Measurements from ENCODE around the gene EFNB1. TPM values are rescaled to one million over a fixed set of nuclear protein-coding genes. Genes with fewer than 3 reads are reported as not detected.

Gene EFNB1
- total RNA-seq, 1 donor from 2014 or later, result 7.3 TPM

DNA sequence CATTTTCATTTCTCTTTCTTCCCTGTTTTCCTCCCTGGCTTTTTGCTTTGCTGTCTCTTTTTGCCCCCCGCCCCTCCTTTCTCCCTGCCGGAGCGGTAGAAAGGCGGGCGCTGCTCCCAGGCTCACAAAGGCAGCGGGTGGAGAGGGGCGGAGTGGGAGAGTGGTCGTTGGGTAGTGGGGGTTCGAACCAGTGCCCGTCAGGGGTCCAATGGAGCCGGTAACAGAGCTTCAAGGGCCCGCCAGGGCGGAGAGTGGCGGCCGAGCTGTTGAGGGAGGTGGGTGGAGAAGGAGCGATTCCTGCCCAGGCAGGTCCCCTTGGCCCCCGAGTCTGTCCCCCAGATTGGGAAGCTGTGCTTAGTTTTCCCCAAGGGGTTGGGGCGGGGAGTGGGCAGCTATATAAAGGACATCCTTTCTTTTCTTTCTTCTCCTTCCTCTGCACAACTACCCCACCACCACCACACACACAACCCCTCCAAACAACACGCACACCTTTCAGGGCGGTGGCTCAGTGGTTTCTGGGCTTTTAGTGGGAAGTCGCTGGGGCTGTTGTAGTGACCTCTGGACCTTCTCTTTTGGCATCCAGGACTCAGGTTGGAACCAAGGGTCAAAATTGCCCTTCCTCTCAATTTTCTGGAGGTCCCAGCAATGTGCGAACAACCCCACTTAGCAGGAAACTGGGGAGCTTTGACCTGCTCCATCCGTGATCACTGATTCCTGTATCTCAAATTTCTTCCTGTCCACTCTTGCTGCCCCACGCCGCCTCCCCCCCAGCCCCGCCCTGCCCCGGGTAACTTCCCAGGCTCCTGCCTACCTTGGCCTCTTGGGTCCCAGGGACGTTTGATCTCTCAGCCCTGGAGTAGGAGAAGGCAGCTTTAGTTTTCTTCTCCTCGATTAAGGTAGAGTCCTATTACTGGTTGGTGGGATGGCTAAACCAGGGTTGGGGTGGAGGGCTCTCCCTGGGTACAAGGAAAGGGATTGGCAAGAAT lies 1.9 kb downstream of the EFNB1 start:
- Mint-ChIP-seq H3K4me3 (peak overlapping the region; percentile 80), H3K27ac (no peak overlapping the region)
- intact Hi-C loops (cut with micrococcal nuclease), result no loop called here

DNA sequence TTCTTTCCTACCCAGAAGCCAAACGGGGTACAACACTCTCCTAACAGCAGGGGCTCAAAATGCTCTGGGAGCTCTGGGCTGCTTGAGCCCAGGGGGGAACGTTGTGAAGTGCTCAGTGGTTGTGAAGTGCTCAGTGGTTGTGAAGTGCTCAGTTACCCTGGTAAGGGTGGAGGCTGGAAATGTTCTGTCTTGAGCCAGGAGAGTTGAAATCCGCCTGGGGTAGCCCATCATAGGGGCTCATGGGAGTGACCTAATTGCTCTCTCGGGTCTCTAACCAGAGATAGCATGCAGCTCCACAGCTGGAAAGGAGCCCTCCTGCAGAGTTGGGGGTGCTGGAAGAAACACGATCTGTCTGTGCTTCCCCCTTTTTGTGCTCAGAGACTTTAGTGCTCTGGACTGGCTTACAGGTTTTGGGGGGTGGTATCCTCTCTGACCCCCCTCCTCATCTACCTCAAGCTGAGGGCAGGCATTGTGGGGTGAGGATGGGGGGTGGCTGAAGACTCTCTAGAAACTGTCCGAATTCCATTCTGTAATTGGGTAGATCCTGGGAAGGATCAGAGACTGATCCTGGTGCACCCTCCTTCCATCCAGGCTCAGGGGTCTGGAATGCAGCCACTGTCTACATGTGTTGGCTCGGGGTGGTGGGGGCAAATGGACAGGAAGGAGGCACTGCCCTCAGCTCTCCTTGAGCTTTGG lies 2.7 kb downstream of the EFNB1 start:
- H3K27ac Mint-ChIP-seq, result no peak overlapping the region
- peak overlapping the region; percentile 57 for H3K4me3 Mint-ChIP-seq
- H3K27me3 Mint-ChIP-seq (ENCODE audit: insufficient read depth), result peaks cover 15% of the 10 kb centered on the region
- DNase-seq (ENCODE audit: low spot score), result no peak
- intact Hi-C loops (cut with micrococcal nuclease), result no loop called here
- H3K4me1 Mint-ChIP-seq (ENCODE audit: low read depth), result peaks cover 18% of the 10 kb centered on the region
- no peaks in the 10 kb centered on the region for H3K9me3 Mint-ChIP-seq
- H3K36me3 Mint-ChIP-seq (ENCODE audit: low read depth), result no peaks in the 10 kb centered on the region

More for the DNA sequence above, 1.9 kb downstream of the EFNB1 start:
- H3K9me3 Mint-ChIP-seq, result no peaks in the 10 kb centered on the region
- DNase-seq (ENCODE audit: low spot score), result no peak
- H3K4me1 Mint-ChIP-seq (ENCODE audit: low read depth), result peaks cover 19% of the 10 kb centered on the region
- H3K36me3 Mint-ChIP-seq (ENCODE audit: low read depth), result no peaks in the 10 kb centered on the region
- H3K27me3 Mint-ChIP-seq (ENCODE audit: insufficient read depth), result peaks cover 15% of the 10 kb centered on the region

DNA sequence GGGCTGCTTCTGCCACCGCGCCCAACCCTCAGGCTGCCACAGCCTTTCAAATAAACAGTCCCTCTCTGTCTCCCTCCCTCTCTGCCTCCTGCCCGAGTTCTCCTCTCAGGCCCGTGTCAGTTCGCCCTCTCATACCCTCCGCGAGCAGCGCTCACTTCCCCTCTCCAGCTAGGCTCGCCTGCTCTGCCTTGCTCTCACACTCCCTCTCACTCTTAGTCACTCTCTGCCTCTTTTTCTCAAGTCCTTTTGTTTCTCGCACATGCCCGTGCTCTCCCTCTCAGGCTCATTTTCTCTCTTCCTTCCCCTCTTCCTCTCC lies 3.2 kb downstream of the EFNB1 start:
- Mint-ChIP-seq H3K27ac (no peak overlapping the region), H3K27me3 (ENCODE audit: insufficient read depth) (peaks cover 15% of the 10 kb centered on the region), H3K4me1 (ENCODE audit: low read depth) (peaks cover 18% of the 10 kb centered on the region), H3K36me3 (ENCODE audit: low read depth) (no peaks in the 10 kb centered on the region), H3K9me3 (no peaks in the 10 kb centered on the region), H3K4me3 (peak overlapping the region; percentile 33)
- intact Hi-C loops (cut with micrococcal nuclease), result no loop called here
- DNase-seq (ENCODE audit: low spot score), result no peak

DNA sequence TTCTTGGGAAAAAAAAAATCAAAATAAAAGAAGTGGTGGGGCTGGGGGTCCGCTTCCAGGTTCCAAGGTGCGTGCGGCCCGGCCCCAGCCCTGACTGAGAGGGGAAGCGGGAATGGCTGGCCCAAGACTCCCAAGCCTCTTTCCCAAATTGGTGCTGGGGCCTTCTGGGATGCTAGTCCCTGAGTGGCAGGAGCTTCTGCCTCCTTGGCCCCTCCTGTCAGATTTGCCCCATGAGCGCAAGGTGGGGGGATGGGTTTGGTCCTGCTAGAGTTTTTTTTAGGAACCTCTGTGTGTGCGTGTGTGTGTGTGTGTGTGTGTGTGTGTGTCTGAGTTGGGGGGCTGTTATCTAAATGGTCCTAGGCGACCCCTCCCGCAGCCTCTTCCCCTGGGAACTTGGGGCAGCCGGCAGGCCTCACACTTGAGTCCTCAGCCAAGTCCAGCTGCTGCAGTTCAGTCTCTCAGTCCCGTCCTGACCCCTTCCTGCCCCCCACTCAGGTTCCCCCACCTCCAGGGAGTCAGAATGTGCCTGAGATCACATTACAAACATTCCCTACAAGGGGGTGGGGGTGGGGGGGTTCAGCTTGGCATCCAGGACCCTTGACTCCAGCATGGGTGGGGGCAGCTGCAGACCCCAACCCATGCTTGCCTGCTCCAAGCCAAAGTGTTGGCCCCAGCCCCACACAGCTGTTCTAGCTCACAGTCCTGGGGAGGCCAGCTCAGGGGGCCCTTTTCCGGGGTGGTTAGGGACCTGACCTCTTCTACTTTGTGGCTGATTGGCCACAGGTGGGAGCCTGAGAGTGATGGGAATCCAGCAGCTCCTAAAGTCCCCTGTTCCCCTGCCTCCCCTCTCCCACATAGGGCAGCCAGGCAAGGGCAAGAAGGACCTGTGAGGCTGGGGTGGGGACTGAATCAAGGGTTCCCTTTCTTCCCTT lies 4.0 kb downstream of the EFNB1 start:
- no peak for DNase-seq (ENCODE audit: low spot score)
- intact Hi-C loops (cut with micrococcal nuclease), result no loop called here
- Mint-ChIP-seq H3K4me3 (no peak overlapping the region), H3K27ac (no peak overlapping the region), H3K36me3 (ENCODE audit: low read depth) (no peaks in the 10 kb centered on the region), H3K27me3 (ENCODE audit: insufficient read depth) (peaks cover 15% of the 10 kb centered on the region), H3K9me3 (no peaks in the 10 kb centered on the region), H3K4me1 (ENCODE audit: low read depth) (peaks cover 16% of the 10 kb centered on the region)

DNA sequence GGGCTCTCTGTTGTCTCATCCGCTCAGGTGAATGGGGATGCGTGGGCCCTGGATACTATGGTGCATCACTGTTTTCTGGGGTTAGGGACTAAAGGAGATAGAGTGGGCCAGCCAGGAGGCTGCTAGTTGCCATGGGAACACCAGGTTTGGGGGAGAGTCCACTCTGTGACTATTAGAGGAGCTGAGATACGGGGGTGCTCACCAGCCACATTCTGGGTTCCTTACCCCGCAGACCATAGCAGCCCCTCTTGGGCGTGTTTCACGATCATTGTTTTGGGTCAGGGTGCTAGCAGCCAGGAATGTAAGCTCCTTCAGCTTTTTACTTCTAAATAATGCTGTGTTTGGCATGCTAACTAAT lies 4.6 kb downstream of the EFNB1 start:
- no peak overlapping the region for H3K4me3 Mint-ChIP-seq
- intact Hi-C loops (cut with micrococcal nuclease), result no loop called here

DNA sequence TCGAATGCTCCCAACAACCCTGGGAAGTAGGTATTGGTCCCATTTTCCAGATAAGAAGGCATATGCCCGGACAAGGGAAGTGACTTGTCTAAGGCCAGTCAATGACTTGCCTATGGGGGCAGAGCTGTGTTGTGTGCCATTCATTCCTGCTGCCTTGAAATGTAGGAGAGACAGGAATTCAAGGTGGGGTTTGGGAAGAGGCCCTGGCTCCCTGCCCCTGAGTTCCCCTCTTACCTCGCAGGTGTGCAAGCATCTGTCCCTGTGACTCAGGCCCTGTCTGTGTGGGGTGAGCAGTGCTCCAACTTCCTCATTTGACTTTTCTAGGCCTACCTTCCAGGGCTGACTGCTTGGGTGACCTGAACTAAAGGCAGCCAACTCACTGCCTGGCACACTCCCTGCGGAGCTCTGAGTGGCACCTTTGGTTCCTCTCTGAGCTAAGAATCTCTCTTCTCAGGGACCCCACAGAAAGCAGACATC lies 5.1 kb downstream of the EFNB1 start:
- no peak overlapping the region for H3K27ac Mint-ChIP-seq
- no peaks in the 10 kb centered on the region for H3K9me3 Mint-ChIP-seq
- H3K4me3 Mint-ChIP-seq, result no peak overlapping the region
- intact Hi-C loops (cut with micrococcal nuclease), result no loop called here
- peaks cover 6% of the 10 kb centered on the region for H3K4me1 Mint-ChIP-seq (ENCODE audit: low read depth)
- DNase-seq (ENCODE audit: low spot score), result no peak
- no peaks in the 10 kb centered on the region for H3K36me3 Mint-ChIP-seq (ENCODE audit: low read depth)
- H3K27me3 Mint-ChIP-seq (ENCODE audit: insufficient read depth), result peaks cover 11% of the 10 kb centered on the region

More for the DNA sequence above, 4.6 kb downstream of the EFNB1 start:
- no peak overlapping the region for H3K27ac Mint-ChIP-seq
- peaks cover 15% of the 10 kb centered on the region for H3K27me3 Mint-ChIP-seq (ENCODE audit: insufficient read depth)
- H3K36me3 Mint-ChIP-seq (ENCODE audit: low read depth), result no peaks in the 10 kb centered on the region
- no peaks in the 10 kb centered on the region for H3K9me3 Mint-ChIP-seq
- H3K4me1 Mint-ChIP-seq (ENCODE audit: low read depth), result peaks cover 10% of the 10 kb centered on the region
- no peak for DNase-seq (ENCODE audit: low spot score)

DNA sequence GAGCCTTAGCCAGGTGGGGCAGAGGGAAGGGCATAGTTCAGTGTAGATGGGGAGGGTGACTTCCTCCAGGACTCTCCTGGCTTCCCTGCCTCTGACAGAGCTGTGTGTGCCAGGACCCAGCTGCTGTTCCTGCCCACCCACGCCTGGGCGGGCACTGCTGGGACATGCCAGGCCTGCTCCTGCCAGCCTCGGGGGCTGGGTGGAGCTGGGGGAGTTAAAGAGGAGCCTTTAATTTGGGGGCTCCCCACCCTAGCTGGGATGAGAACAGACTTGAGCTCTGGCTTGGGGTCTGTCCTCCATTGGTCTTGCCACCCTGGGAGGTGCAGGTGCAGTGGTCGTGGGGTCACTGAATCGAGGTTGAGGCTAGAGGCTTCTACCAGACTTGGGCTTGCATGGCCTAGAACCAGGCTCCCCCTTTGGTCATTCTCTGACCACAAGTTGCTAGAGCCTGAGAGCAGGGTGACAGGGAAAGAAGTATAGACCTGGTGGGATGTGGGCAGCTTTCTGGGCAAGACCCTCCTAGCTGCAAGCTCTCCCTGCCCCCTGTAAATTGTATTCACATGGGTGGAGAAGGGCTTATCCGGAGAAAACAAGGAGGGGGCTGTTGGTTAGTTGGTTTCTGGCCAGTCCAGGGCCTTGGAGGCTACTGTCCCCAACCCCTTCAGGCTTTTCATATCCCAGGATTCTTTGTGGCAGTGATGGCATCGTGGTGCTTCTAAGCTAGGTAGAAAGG lies 5.7 kb downstream of the EFNB1 start:
- H3K9me3 Mint-ChIP-seq, result no peaks in the 10 kb centered on the region
- no peak overlapping the region for H3K27ac Mint-ChIP-seq
- intact Hi-C loops (cut with micrococcal nuclease), result no loop called here
- no peak for DNase-seq (ENCODE audit: low spot score)
- H3K4me3 Mint-ChIP-seq, result no peak overlapping the region
- no peaks in the 10 kb centered on the region for H3K36me3 Mint-ChIP-seq (ENCODE audit: low read depth)
- peaks cover 11% of the 10 kb centered on the region for H3K27me3 Mint-ChIP-seq (ENCODE audit: insufficient read depth)
- peaks cover 6% of the 10 kb centered on the region for H3K4me1 Mint-ChIP-seq (ENCODE audit: low read depth)

DNA sequence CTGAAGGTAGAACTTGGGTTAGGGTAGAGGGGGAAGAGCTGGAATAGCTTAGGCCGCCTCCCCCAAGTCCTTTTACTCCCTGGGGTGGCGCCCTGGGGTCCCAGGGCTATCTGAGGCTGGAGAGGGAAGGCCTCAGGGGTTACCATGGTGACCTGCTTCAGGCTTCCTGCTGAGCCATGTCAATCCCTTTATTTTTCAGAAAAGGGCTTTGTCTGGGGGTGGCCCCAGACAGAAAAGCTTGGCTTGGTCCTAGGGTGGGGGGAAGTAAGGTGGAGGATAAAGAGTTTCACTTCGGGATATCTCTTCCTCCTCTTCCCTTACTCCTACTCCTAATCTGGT lies 6.3 kb downstream of the EFNB1 start:
- H3K9me3 Mint-ChIP-seq, result no peaks in the 10 kb centered on the region
- H3K27me3 Mint-ChIP-seq (ENCODE audit: insufficient read depth), result peaks cover 11% of the 10 kb centered on the region
- no peak overlapping the region for H3K27ac Mint-ChIP-seq
- no peak overlapping the region for H3K4me3 Mint-ChIP-seq
- intact Hi-C loops (cut with micrococcal nuclease), result no loop called here
- no peak for DNase-seq (ENCODE audit: low spot score)
- H3K4me1 Mint-ChIP-seq (ENCODE audit: low read depth), result peaks cover 6% of the 10 kb centered on the region
- H3K36me3 Mint-ChIP-seq (ENCODE audit: low read depth), result no peaks in the 10 kb centered on the region

DNA sequence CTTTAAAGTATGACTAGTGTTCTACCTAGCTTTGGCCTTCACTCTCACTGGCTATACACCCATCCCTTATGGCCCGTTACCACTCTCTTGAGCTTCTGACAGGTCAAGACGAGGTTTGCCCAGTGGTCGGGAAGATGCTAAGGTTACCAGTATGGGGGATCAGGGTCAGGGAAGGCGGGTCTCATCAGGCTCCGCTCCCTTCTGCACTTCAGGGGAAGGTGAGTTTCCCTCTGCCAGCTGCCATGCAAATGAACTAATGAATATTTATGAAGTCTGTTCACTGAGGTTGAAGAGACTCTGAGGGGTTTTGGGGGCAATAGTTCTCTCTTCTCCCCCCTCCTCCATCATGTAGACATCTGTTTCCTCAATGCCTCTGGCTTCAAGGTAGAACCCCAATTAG lies 6.6 kb downstream of the EFNB1 start:
- H3K27me3 Mint-ChIP-seq (ENCODE audit: insufficient read depth), result peaks cover 8% of the 10 kb centered on the region
- intact Hi-C loops (cut with micrococcal nuclease), result no loop called here
- H3K27ac Mint-ChIP-seq, result no peak overlapping the region
- no peaks in the 10 kb centered on the region for H3K9me3 Mint-ChIP-seq
- no peaks in the 10 kb centered on the region for H3K36me3 Mint-ChIP-seq (ENCODE audit: low read depth)
- DNase-seq (ENCODE audit: low spot score), result no peak
- H3K4me3 Mint-ChIP-seq, result no peak overlapping the region
- peaks cover 6% of the 10 kb centered on the region for H3K4me1 Mint-ChIP-seq (ENCODE audit: low read depth)

DNA sequence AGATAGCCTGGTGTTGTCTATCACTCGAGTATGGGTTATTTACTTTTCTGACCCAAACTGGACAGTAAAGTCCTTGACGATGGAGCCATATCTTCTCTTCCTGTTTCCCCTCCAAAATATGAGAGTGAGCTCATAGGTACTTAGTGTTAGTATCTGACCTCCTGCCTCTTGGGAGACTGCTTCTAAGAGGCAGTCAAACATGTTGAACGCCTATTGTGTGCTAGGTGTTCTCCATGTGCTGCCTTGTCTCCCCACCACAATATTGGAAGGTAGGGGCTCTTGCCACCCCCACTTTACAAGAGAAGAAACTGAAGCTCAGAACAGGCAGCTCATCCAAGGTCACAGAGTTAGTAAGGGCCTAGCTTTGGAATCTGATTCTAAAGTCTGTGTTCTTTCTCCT lies 8.3 kb downstream of the EFNB1 start:
- Mint-ChIP-seq H3K36me3 (ENCODE audit: low read depth) (no peaks in the 10 kb centered on the region), H3K27ac (no peak overlapping the region), H3K27me3 (ENCODE audit: insufficient read depth) (peaks cover 3% of the 10 kb centered on the region), H3K4me3 (no peak overlapping the region), H3K9me3 (no peaks in the 10 kb centered on the region), H3K4me1 (ENCODE audit: low read depth) (peaks cover 2% of the 10 kb centered on the region)
- DNase-seq (ENCODE audit: low spot score), result no peak
- intact Hi-C loops (cut with micrococcal nuclease), result no loop called here

DNA sequence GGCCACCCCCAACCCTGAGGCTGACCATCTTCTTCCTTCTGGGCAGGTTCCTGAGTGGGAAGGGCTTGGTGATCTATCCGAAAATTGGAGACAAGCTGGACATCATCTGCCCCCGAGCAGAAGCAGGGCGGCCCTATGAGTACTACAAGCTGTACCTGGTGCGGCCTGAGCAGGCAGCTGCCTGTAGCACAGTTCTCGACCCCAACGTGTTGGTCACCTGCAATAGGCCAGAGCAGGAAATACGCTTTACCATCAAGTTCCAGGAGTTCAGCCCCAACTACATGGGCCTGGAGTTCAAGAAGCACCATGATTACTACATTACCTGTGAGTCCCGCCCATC lies 9.7 kb downstream of the EFNB1 start:
- Mint-ChIP-seq H3K27ac (no peak overlapping the region), H3K4me1 (ENCODE audit: low read depth) (no peaks in the 10 kb centered on the region), H3K27me3 (ENCODE audit: insufficient read depth) (no peaks in the 10 kb centered on the region), H3K36me3 (ENCODE audit: low read depth) (no peaks in the 10 kb centered on the region), H3K9me3 (no peaks in the 10 kb centered on the region), H3K4me3 (no peak overlapping the region)
- intact Hi-C loops (cut with micrococcal nuclease), result no loop called here
- no peak for DNase-seq (ENCODE audit: low spot score)

DNA sequence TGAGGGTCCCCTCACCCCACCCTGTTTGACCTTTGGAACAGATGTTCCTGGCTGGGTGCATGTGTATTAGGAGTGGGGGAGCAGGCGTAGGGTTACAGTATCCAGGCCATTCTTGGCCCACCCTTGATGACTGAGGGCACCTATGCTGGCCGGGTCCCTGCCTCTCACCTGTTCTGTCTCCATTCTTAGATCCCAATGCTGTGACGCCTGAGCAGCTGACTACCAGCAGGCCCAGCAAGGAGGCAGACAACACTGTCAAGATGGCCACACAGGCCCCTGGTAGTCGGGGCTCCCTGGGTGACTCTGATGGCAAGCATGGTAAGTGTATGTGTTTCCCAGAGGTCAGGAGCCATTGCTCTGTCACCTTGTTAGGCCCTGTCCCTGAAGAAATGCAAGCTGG lies 10.9 kb downstream of the EFNB1 start:
- H3K36me3 Mint-ChIP-seq (ENCODE audit: low read depth), result no peaks in the 10 kb centered on the region
- H3K27me3 Mint-ChIP-seq (ENCODE audit: insufficient read depth), result no peaks in the 10 kb centered on the region
- no peak overlapping the region for H3K27ac Mint-ChIP-seq
- H3K4me1 Mint-ChIP-seq (ENCODE audit: low read depth), result no peaks in the 10 kb centered on the region
- H3K9me3 Mint-ChIP-seq, result no peaks in the 10 kb centered on the region
- no peak overlapping the region for H3K4me3 Mint-ChIP-seq
- no peak for DNase-seq (ENCODE audit: low spot score)
- intact Hi-C loops (cut with micrococcal nuclease), result no loop called here

Measured in activated T-helper 1 cell treated with anti-CD3 and anti-CD28 coated beads, Interleukin-12 subunit alpha, Interleukin-12 subunit beta, Interleukin-2, Interleukin-4 antibody, amounts not matched to agents 30 ng/mL and 10 ng/mL and 1 ng/mL, durations not matched to agents 14 hours and 24 hours and 36 hours (primary cell).